Stimulated activated CD8-positive, alpha-beta memory T cell treated with anti-CD3 and anti-CD28 coated beads, Interleukin-4, amount 100 ng/mL, for 48 hours (primary cell): ENCODE data around the gene SLC17A4.
"Not testable (repeated sequence)": the region's sequence is repeated elsewhere in the genome, so short reads cannot be mapped to it uniquely, and the experiment has no call there.

Experiments
- DNase-seq: peaks from one replicate; pipeline ENCODE4 v3.0.0-alpha.2; 2020

The SLC17A4 gene

GRCh38 chr6:25754535-25754934 is at the start of gene SLC17A4:
TSS of gene SLC17A4 (plus strand) at chr6:25754742. CDS start at chr6:25761963, 7,221 bp downstream.
- no peak for DNase-seq

- DNase-seq: no peak
Observed at GRCh38 chr6:25706314-25707014, 48.1 kb upstream of the SLC17A4 start.

GRCh38 chr6:25709761-25710160 is 44.8 kb upstream of the SLC17A4 start:
- no peak for DNase-seq

GRCh38 chr6:25710287-25710686 is 44.3 kb upstream of the SLC17A4 start:
- DNase-seq: no peak

GRCh38 chr6:25713824-25714223 is 40.7 kb upstream of the SLC17A4 start:
- DNase-seq: no peak

- DNase-seq: no peak
Observed at GRCh38 chr6:25714765-25715164, 39.8 kb upstream of the SLC17A4 start.

- DNase-seq: no peak
Observed at GRCh38 chr6:25715794-25716193, 38.7 kb upstream of the SLC17A4 start.

GRCh38 chr6:25717866-25718740 is 36.4 kb upstream of the SLC17A4 start:
- no peak for DNase-seq

- DNase-seq: no peak
Observed at GRCh38 chr6:25726122-25726911, 28.2 kb upstream of the SLC17A4 start.

- no peak for DNase-seq
Observed at GRCh38 chr6:25727028-25727427, 27.5 kb upstream of the SLC17A4 start.

- no peak for DNase-seq
Observed at GRCh38 chr6:25730907-25731306, 23.6 kb upstream of the SLC17A4 start.

GRCh38 chr6:25731721-25732120 is 22.8 kb upstream of the SLC17A4 start:
- DNase-seq: no peak

GRCh38 chr6:25732468-25733198 is 21.9 kb upstream of the SLC17A4 start:
- no peak for DNase-seq

GRCh38 chr6:25735261-25735660 is 19.3 kb upstream of the SLC17A4 start:
- DNase-seq: no peak

- no peak for DNase-seq
Observed at GRCh38 chr6:25743868-25744267, 10.7 kb upstream of the SLC17A4 start.

GRCh38 chr6:25745836-25746235 is 8.7 kb upstream of the SLC17A4 start:
- DNase-seq: no peak

- DNase-seq: no peak
Observed at GRCh38 chr6:25746968-25747367, 7.6 kb upstream of the SLC17A4 start.

- no peak for DNase-seq
Observed at GRCh38 chr6:25747477-25747876, 7.1 kb upstream of the SLC17A4 start.

GRCh38 chr6:25748049-25748448 is 6.5 kb upstream of the SLC17A4 start:
- DNase-seq: no peak

GRCh38 chr6:25748601-25749517 is 5.7 kb upstream of the SLC17A4 start:
- not testable (repeated sequence) for DNase-seq

GRCh38 chr6:25749837-25750236 is 4.7 kb upstream of the SLC17A4 start:
- no peak for DNase-seq

- no peak for DNase-seq
Observed at GRCh38 chr6:25750906-25751305, 3.6 kb upstream of the SLC17A4 start.
